H1 (cell line): ENCODE data around the gene RFX1. TPM values are rescaled to one million over a fixed set of nuclear protein-coding genes. Genes with fewer than 3 reads are reported as not detected.

Source experiments
- CTCF ChIA-PET: fragments of 300-600 bp; sonication (Branson Sonifier 250); formaldehyde crosslinking; loops from one replicate; lab custom pipeline; 2021; ENCODE audit not compliant: partially characterized antibody; lab: Charles Lee
- POLR2A ChIA-PET: fragments of 300-600 bp; sonication (Branson Sonifier 250); formaldehyde crosslinking; loops from one replicate; lab custom pipeline; 2021; ENCODE audit warnings: inconsistent platforms; ENCODE audit not compliant: partially characterized antibody; lab: Charles Lee
- DNase-seq, 2 experiments: peaks; one replicate each; pipeline versions ENCODE4 v3.0.0 to v3.0.0-alpha.2; 2010 to 2022; ENCODE audit warnings: low spot score in 2 of 2, low read depth in 1 of 2, mixed read lengths in 1 of 2
- FAIRE-seq: peaks from 2 replicates; lab custom pipeline; 2011; peaks lifted over from hg19 to GRCh38; lab: Jason Lieb, UNC
- H2AFZ ChIP-seq: 2 replicates; pipeline ENCODE4 v1.8.1; 2012; ENCODE audit warnings: low read length, inconsistent platforms
- H2AK5ac ChIP-seq: 2 replicates; pipeline ENCODE4 v1.6.1; 2013; ENCODE audit warnings: low read depth, low read length
- H2BK120ac ChIP-seq: replicated peaks from 2 replicates; pipeline ENCODE3; 2013; ENCODE audit warnings: low read depth, low read length, inconsistent platforms
- H2BK12ac ChIP-seq: 2 replicates; pipeline ENCODE4 v1.6.1; 2013; ENCODE audit warnings: low read depth, low read length
- H2BK15ac ChIP-seq: 2 replicates; pipeline ENCODE4 v1.6.1; 2013; ENCODE audit warnings: low read length
- H2BK20ac ChIP-seq: 2 replicates; pipeline ENCODE4 v1.6.1; 2013; ENCODE audit warnings: low read length
- H2BK5ac ChIP-seq: 2 replicates; pipeline ENCODE4 v1.6.1; 2013; ENCODE audit warnings: low read depth, low read length
- H3K14ac ChIP-seq: 2 replicates; pipeline ENCODE4 v1.6.1; 2013; ENCODE audit warnings: inconsistent platforms; ENCODE audit not compliant: insufficient read length
- H3K18ac ChIP-seq: 2 replicates; pipeline ENCODE4 v1.6.1; 2013; ENCODE audit warnings: low read length; ENCODE audit errors: extremely low read depth
- H3K23ac ChIP-seq: 2 replicates; pipeline ENCODE4 v1.6.1; 2013; ENCODE audit warnings: inconsistent platforms; ENCODE audit not compliant: insufficient read length
- H3K23me2 ChIP-seq: 2 replicates; pipeline ENCODE4 v1.6.1; 2013; ENCODE audit warnings: low read depth, low read length
- H3K27ac ChIP-seq: 2 replicates; pipeline ENCODE4 v1.6.1; 2011; ENCODE audit warnings: low read depth, low read length, inconsistent platforms
- H3K27me3 ChIP-seq, 4 experiments: replicated peaks in 1 of 4; 1 replicate in 1 of 4; 2 replicates in 3 of 4; pipeline versions ENCODE4 v1.6.1 to v1.8.1; 2011 to 2013; ENCODE audit warnings: low read length in 3 of 4, mild to moderate bottlenecking in 3 of 4, inconsistent platforms in 2 of 4, mixed read lengths in 2 of 4, moderate library complexity in 1 of 4; ENCODE audit not compliant: control insufficient read depth in 3 of 4, insufficient read depth in 3 of 4; ENCODE audit errors: extremely low read depth in 1 of 4
- H3K36me3 ChIP-seq, 4 experiments: 2 replicates each; pipeline versions ENCODE4 v1.6.1 to v1.8.1; 2011 to 2013; ENCODE audit warnings: mild to moderate bottlenecking in 4 of 4, low read length in 3 of 4, moderate library complexity in 2 of 4, control low read depth in 1 of 4, inconsistent platforms in 1 of 4; ENCODE audit not compliant: insufficient read depth in 4 of 4, control insufficient read depth in 2 of 4
- H3K4ac ChIP-seq: replicated peaks from 2 replicates; pipeline ENCODE3; 2013; ENCODE audit warnings: low read length, low read depth, mixed read lengths, inconsistent platforms; ENCODE audit not compliant: insufficient read length
- H3K4me1 ChIP-seq, 4 experiments: replicated peaks in 1 of 4; 1 replicate in 1 of 4; 2 replicates in 3 of 4; pipeline versions ENCODE4 v1.6.1 to v1.8.1; 2011 to 2013; ENCODE audit warnings: low read length in 3 of 4, inconsistent platforms in 2 of 4, mixed read lengths in 1 of 4; ENCODE audit not compliant: insufficient read depth in 4 of 4, control insufficient read depth in 3 of 4
- H3K4me2 ChIP-seq, 2 experiments: 2 replicates each; pipeline versions ENCODE4 v1.6.1 to v1.8.1; 2011 to 2013; ENCODE audit warnings: low read depth in 2 of 2, low read length in 2 of 2, control low read depth in 1 of 2, inconsistent platforms in 1 of 2, mild to moderate bottlenecking in 1 of 2; ENCODE audit not compliant: insufficient read depth in 1 of 2
- H3K4me3 ChIP-seq, 4 experiments: fragments of 200-600, 300-600 bp in 1 of 4; sonication (generic), shearing (Covaris generic), sonication (Bioruptor Twin) in 1 of 4; 2 replicates each; pipeline versions ENCODE4 v1.5.1 to v1.8.1; 2011 to 2016; ENCODE audit warnings: low read length in 4 of 4, low read depth in 3 of 4, control low read depth in 2 of 4, inconsistent platforms in 2 of 4, mild to moderate bottlenecking in 2 of 4, mixed read lengths in 1 of 4, moderate library complexity in 1 of 4; ENCODE audit not compliant: insufficient read depth in 2 of 4; ENCODE audit errors: extremely low read depth in 1 of 4
- H3K56ac ChIP-seq: replicated peaks from 2 replicates; pipeline ENCODE3; 2013; ENCODE audit warnings: low read depth, mild to moderate bottlenecking, mixed read lengths, low read length, inconsistent platforms; ENCODE audit not compliant: insufficient read length
- H3K79me1 ChIP-seq: 2 replicates; pipeline ENCODE4 v1.6.1; 2013; ENCODE audit warnings: low read depth, low read length, control low read depth
- H3K79me2 ChIP-seq, 2 experiments: 2 replicates each; pipeline versions ENCODE4 v1.6.1 to v1.8.1; 2012 to 2013; ENCODE audit warnings: low read length in 2 of 2, mild to moderate bottlenecking in 2 of 2, inconsistent platforms in 1 of 2; ENCODE audit not compliant: insufficient read depth in 2 of 2, control insufficient read depth in 1 of 2
- H3K9ac ChIP-seq, 4 experiments: replicated peaks in 1 of 4; 1 replicate in 1 of 4; 2 replicates in 3 of 4; pipeline versions ENCODE4 v1.6.1 to v1.8.1; 2011 to 2013; ENCODE audit warnings: low read depth in 3 of 4, low read length in 3 of 4, control low read depth in 2 of 4, mild to moderate bottlenecking in 2 of 4, moderate library complexity in 2 of 4, inconsistent platforms in 1 of 4; ENCODE audit errors: extremely low read depth in 1 of 4
- H3K9me3 ChIP-seq, 2 experiments: 2 replicates each; pipeline versions ENCODE4 v1.6.1 to v1.8.1; 2012 to 2013; ENCODE audit warnings: mild to moderate bottlenecking in 2 of 2, moderate library complexity in 2 of 2, control low read depth in 1 of 2, inconsistent platforms in 1 of 2, low read depth in 1 of 2, low read length in 1 of 2, mixed read lengths in 1 of 2; ENCODE audit not compliant: insufficient read depth in 2 of 2
- H4K20me1 ChIP-seq, 2 experiments: replicated peaks in 1 of 2; 2 replicates each; pipeline versions ENCODE3 to v1.8.1; 2011 to 2013; ENCODE audit warnings: inconsistent platforms in 2 of 2, low read length in 2 of 2, mild to moderate bottlenecking in 1 of 2; ENCODE audit not compliant: insufficient read depth in 2 of 2, control insufficient read depth in 1 of 2
- H4K5ac ChIP-seq: 2 replicates; pipeline ENCODE4 v1.6.1; 2013; ENCODE audit warnings: low read length, low read depth, mixed read lengths, inconsistent platforms; ENCODE audit not compliant: insufficient read length
- H4K8ac ChIP-seq: 2 replicates; pipeline ENCODE4 v1.8.0; 2013; ENCODE audit warnings: mild to moderate bottlenecking, moderate library complexity, low read length, inconsistent platforms; ENCODE audit not compliant: insufficient read depth; ENCODE audit errors: extremely low read depth
- H4K91ac ChIP-seq: replicated peaks from 2 replicates; pipeline ENCODE3; 2013; ENCODE audit warnings: low read length, mixed read lengths, inconsistent platforms; ENCODE audit not compliant: insufficient read length
- BCL11A ChIP-seq, 2 experiments: IDR thresholded peaks; one replicate each; pipeline ENCODE4 v1.6.1; 2011; ENCODE audit warnings: low read depth in 2 of 2, low read length in 2 of 2, mild to moderate bottlenecking in 2 of 2
- E2F6 ChIP-seq: IDR thresholded peaks from 2 replicates; pipeline ENCODE4 v1.6.1; 2012; ENCODE audit warnings: inconsistent platforms
- HDAC6 ChIP-seq: IDR thresholded peaks from one replicate; pipeline ENCODE4 v1.7.1; 2012; ENCODE audit warnings: low read depth, mild to moderate bottlenecking, inconsistent platforms, low read length, moderate library complexity
- JUN ChIP-seq: IDR thresholded peaks from 2 replicates; pipeline ENCODE4 v1.6.1; 2011; ENCODE audit warnings: low read depth, mild to moderate bottlenecking, improper control_type of control experiment, low read length
- POLR2AphosphoS5 ChIP-seq: IDR thresholded peaks from 2 replicates; pipeline ENCODE4 v1.6.1; 2011; ENCODE audit warnings: low read depth, low read length
- POU5F1 ChIP-seq: IDR thresholded peaks from 2 replicates; pipeline ENCODE4 v1.6.1; 2011; ENCODE audit warnings: low read depth, mild to moderate bottlenecking, low read length, moderate library complexity
- RNF2 ChIP-seq: fragments of 200-900, 300-1000 bp; sonication (generic); IDR thresholded peaks from 2 replicates; pipeline ENCODE4 v1.7.1; 2016; ENCODE audit warnings: borderline replicate concordance, low read depth, mild to moderate bottlenecking, antibody characterized with exemption, low read length; ENCODE audit not compliant: poor library complexity, severe bottlenecking; ENCODE audit errors: missing control alignments
- SIRT6 ChIP-seq: IDR thresholded peaks from one replicate; pipeline ENCODE4 v1.7.1; 2012; ENCODE audit warnings: low read length, inconsistent platforms
- WGBS, 2 experiments: shearing (Covaris generic) in 1 of 2; methylation state at CpG; one replicate each; pipeline versions ENCODE4 v1.1.6 to v1.1.7; 2013 to 2015; ENCODE audit warnings: low lambda C conversion rate in 2 of 2, mixed read lengths in 2 of 2, inconsistent platforms in 1 of 2, low coverage in 1 of 2, missing lambda C conversion rate in 1 of 2; ENCODE audit not compliant: insufficient replicate concordance in 2 of 2, insufficient coverage in 1 of 2, insufficient read length in 1 of 2; ENCODE audit errors: extremely low coverage in 1 of 2, missing lambda C conversion rate in 1 of 2; 5-methylcytosine and 5-hydroxymethylcytosine counted together
- polyA plus RNA-seq, 7 experiments: library from polyadenylated mRNA; depleted of rRNA in 3 of 7; stranded (reverse) in 5 of 7; unstranded in 2 of 7; fragments of >200 nt in 5 of 7; fragments of 200-250 nt in 2 of 7; gene quantifications; 1 replicate in 5 of 7; 2 replicates in 1 of 7; 4 replicates in 1 of 7; pipeline versions ENCODE4 v1.2.1 to v1.2.3, GENCODE V29; 2011 to 2013; ENCODE audit warnings: missing spikeins in 2 of 7, mixed read lengths in 2 of 7
- total RNA-seq: library from RNA; stranded (reverse); fragmentation: NEBNext Ultra II Directional; extraction: Animal tissue kit (Norgen Biotek cat#: 25700); gene quantifications from 2 replicates; pipeline ENCODE4 v1.2.1, GENCODE V29; 2021

The RFX1 gene
- total and polyA plus RNA-seq, 2 of the 8 experiments (the other 6 are each of a cell fraction or from before 2014, with no cell fraction given) = 4.9 to 17.0 TPM

GRCh38 chr19:13913352-13913751 is 92.8 kb downstream of the RFX1 start:
- Histone ChIP-seq H2BK15ac (no peak overlapping the region), H2BK12ac (no peak overlapping the region), H3K14ac (no peak overlapping the region), H2BK5ac (no peak overlapping the region), H4K91ac (no peak overlapping the region), H3K23ac (no peak overlapping the region), H3K4ac (no peak overlapping the region), H2AFZ (no peak overlapping the region), H3K27me3 (no peaks in the 10 kb centered on the region), H2BK20ac (no peak overlapping the region), H4K20me1 (peaks cover 0 to 3% of the 10 kb centered on the region in 2 experiments), H4K8ac (no peak overlapping the region), H3K56ac (no peak overlapping the region), H3K23me2 (no peaks in the 10 kb centered on the region), H3K4me3 (no peak overlapping the region), H3K36me3 (peaks cover 3 to 27% (median 14%) of the 10 kb centered on the region in 4 experiments; a peak in 7 of 8 replicates), H3K4me2 (no peak overlapping the region), H4K5ac (no peak overlapping the region), H3K79me1 (no peaks in the 10 kb centered on the region), H3K4me1 (no peaks in the 10 kb centered on the region), H3K18ac (no peak overlapping the region), H3K9me3 (no peaks in the 10 kb centered on the region), H3K9ac (no peak overlapping the region), H2AK5ac (no peak overlapping the region), H2BK120ac (no peak overlapping the region), H3K79me2 (no peaks in the 10 kb centered on the region), H3K27ac (no peak overlapping the region)
- POLR2A ChIA-PET = no interaction called here
- TF ChIP-seq JUN = no peak
- TF ChIP-seq E2F6 = no peak
- no peak for TF ChIP-seq SIRT6
- TF ChIP-seq HDAC6 = no peak
- no peak for TF ChIP-seq POLR2AphosphoS5
- no peak for TF ChIP-seq POU5F1
- TF ChIP-seq BCL11A (IDR thresholded peaks at IDR 0.05; ENCODE audit: low read depth in 2 of 2, low read length in 2 of 2) = no peak
- TF ChIP-seq RNF2 = no peak
- FAIRE-seq (no peak), DNase-seq (no peak)
- CTCF ChIA-PET = interaction anchor here (1.0 to 1.4 kb wide), 2 partner anchors 49 to 160 kb away, joined by 3 to 5 read pairs; no protein-coding TSS in a partner anchor
- WGBS, 2 experiments = 94% methylated on average over 13 of the region's 17 CpGs; no CpG with 5 or more reads in 1 of the 2 experiments
